ENCODE measurements around the gene DNAH5. TPM values are rescaled to one million over a fixed set of nuclear protein-coding genes. Genes with fewer than 3 reads are reported as not detected.
A peak's percentile ranks its signal among the peaks of the same experiment; 100 is the strongest.

DNAH5 gene
- total RNA-seq, 1 experiment from 2014 or later = 2.4 TPM

- DNase-seq (ENCODE audit: low spot score) = no peak
- in situ Hi-C loops (cut with HindIII; ENCODE audit: low sequenced_read_pairs) = no loop called here
Measured at GRCh38 chr5:13945271-13945670, 783 bp upstream of the DNAH5 start.

GRCh38 chr5:13943676-13944075 lies 812 bp downstream of the DNAH5 start:
- in situ Hi-C loops (cut with HindIII; ENCODE audit: low sequenced_read_pairs) = no loop called here
- DNase-seq (ENCODE audit: low spot score) = no peak

- in situ Hi-C loops (cut with HindIII; ENCODE audit: low sequenced_read_pairs) = no loop called here
- DNase-seq (ENCODE audit: low spot score) = no peak
Measured at GRCh38 chr5:13941468-13941867, 3.0 kb downstream of the DNAH5 start.

GRCh38 chr5:13939638-13940037 lies 4.8 kb downstream of the DNAH5 start:
- no peak for DNase-seq (ENCODE audit: low spot score)
- in situ Hi-C loops (cut with HindIII; ENCODE audit: low sequenced_read_pairs) = no loop called here

- in situ Hi-C loops (cut with HindIII; ENCODE audit: low sequenced_read_pairs) = no loop called here
- DNase-seq (ENCODE audit: low spot score) = no peak
Measured at GRCh38 chr5:13934921-13935320, 9.6 kb downstream of the DNAH5 start.

- DNase-seq (ENCODE audit: low spot score) = no peak
- in situ Hi-C loops (cut with HindIII; ENCODE audit: low sequenced_read_pairs) = no loop called here
Measured at GRCh38 chr5:13934125-13934524, 10.4 kb downstream of the DNAH5 start.

GRCh38 chr5:13932561-13932960 lies 11.9 kb downstream of the DNAH5 start:
- in situ Hi-C loops (cut with HindIII; ENCODE audit: low sequenced_read_pairs) = no loop called here
- DNase-seq (ENCODE audit: low spot score) = no peak

- in situ Hi-C loops (cut with HindIII; ENCODE audit: low sequenced_read_pairs) = no loop called here
- peak; percentile 82 for DNase-seq (ENCODE audit: low spot score)
Measured at GRCh38 chr5:13932011-13932410, 12.5 kb downstream of the DNAH5 start.

- peak; percentile 93 for DNase-seq (ENCODE audit: low spot score)
- in situ Hi-C loops (cut with HindIII; ENCODE audit: low sequenced_read_pairs) = no loop called here
Measured at GRCh38 chr5:13930541-13931171, 13.8 kb downstream of the DNAH5 start.

GRCh38 chr5:13926731-13927130 lies 17.8 kb downstream of the DNAH5 start:
- in situ Hi-C loops (cut with HindIII; ENCODE audit: low sequenced_read_pairs) = no loop called here
- no peak for DNase-seq (ENCODE audit: low spot score)

- DNase-seq (ENCODE audit: low spot score) = no peak
Measured at GRCh38 chr5:13921578-13921977, 22.9 kb downstream of the DNAH5 start.

GRCh38 chr5:13919786-13920185 lies 24.7 kb downstream of the DNAH5 start:
- no peak for DNase-seq (ENCODE audit: low spot score)
- in situ Hi-C loops (cut with HindIII; ENCODE audit: low sequenced_read_pairs) = no loop called here

More at GRCh38 chr5:13921578-13921977, 22.9 kb downstream of the DNAH5 start:
- in situ Hi-C loops (cut with HindIII; ENCODE audit: low sequenced_read_pairs) = no loop called here

- no peak for DNase-seq (ENCODE audit: low spot score)
- in situ Hi-C loops (cut with HindIII; ENCODE audit: low sequenced_read_pairs) = no loop called here
Measured at GRCh38 chr5:13919087-13919486, 25.4 kb downstream of the DNAH5 start.

GRCh38 chr5:13917061-13917460 lies 27.4 kb downstream of the DNAH5 start:
- in situ Hi-C loops (cut with HindIII; ENCODE audit: low sequenced_read_pairs) = no loop called here

GRCh38 chr5:13913962-13914361 lies 30.5 kb downstream of the DNAH5 start:
- no peak for DNase-seq (ENCODE audit: low spot score)
- in situ Hi-C loops (cut with HindIII; ENCODE audit: low sequenced_read_pairs) = no loop called here

More at GRCh38 chr5:13917061-13917460, 27.4 kb downstream of the DNAH5 start:
- DNase-seq (ENCODE audit: low spot score) = no peak

GRCh38 chr5:13910637-13911288 lies 33.7 kb downstream of the DNAH5 start:
- in situ Hi-C loops (cut with HindIII; ENCODE audit: low sequenced_read_pairs) = no loop called here
- no peak for DNase-seq (ENCODE audit: low spot score)

GRCh38 chr5:13910201-13910600 lies 34.3 kb downstream of the DNAH5 start:
- in situ Hi-C loops (cut with HindIII; ENCODE audit: low sequenced_read_pairs) = no loop called here

GRCh38 chr5:13909271-13909670 lies 35.2 kb downstream of the DNAH5 start:
- no peak for DNase-seq (ENCODE audit: low spot score)
- in situ Hi-C loops (cut with HindIII; ENCODE audit: low sequenced_read_pairs) = no loop called here

More at GRCh38 chr5:13910201-13910600, 34.3 kb downstream of the DNAH5 start:
- DNase-seq (ENCODE audit: low spot score) = no peak

- in situ Hi-C loops (cut with HindIII; ENCODE audit: low sequenced_read_pairs) = no loop called here
- DNase-seq (ENCODE audit: low spot score) = no peak
Measured at GRCh38 chr5:13898569-13898968, 45.9 kb downstream of the DNAH5 start.

- no peak for DNase-seq (ENCODE audit: low spot score)
- in situ Hi-C loops (cut with HindIII; ENCODE audit: low sequenced_read_pairs) = no loop called here
Measured at GRCh38 chr5:13878357-13878756, 66.1 kb downstream of the DNAH5 start.

GRCh38 chr5:13866792-13867191 lies 77.7 kb downstream of the DNAH5 start:
- in situ Hi-C loops (cut with HindIII; ENCODE audit: low sequenced_read_pairs) = no loop called here
- DNase-seq (ENCODE audit: low spot score) = no peak

Measured in G401 (cell line).